GM21367 (cell line): Measurements from ENCODE around the gene ART4.

Source experiments
- ATAC-seq: cut with Tn5 transposase; IDR thresholded peaks from one replicate; pipeline ENCODE4 v1.9.1; 2021; ENCODE audit not compliant: unreplicated experiment

Gene ART4

GRCh38 chr12:14852880-14853279 lies 9.6 kb upstream of the ART4 start:
- ATAC-seq: no peak

- peak; percentile 63 for ATAC-seq
Measured at GRCh38 chr12:14850929-14851663, 7.8 kb upstream of the ART4 start.

GRCh38 chr12:14849661-14850060 lies 6.3 kb upstream of the ART4 start:
- no peak for ATAC-seq

DNA sequence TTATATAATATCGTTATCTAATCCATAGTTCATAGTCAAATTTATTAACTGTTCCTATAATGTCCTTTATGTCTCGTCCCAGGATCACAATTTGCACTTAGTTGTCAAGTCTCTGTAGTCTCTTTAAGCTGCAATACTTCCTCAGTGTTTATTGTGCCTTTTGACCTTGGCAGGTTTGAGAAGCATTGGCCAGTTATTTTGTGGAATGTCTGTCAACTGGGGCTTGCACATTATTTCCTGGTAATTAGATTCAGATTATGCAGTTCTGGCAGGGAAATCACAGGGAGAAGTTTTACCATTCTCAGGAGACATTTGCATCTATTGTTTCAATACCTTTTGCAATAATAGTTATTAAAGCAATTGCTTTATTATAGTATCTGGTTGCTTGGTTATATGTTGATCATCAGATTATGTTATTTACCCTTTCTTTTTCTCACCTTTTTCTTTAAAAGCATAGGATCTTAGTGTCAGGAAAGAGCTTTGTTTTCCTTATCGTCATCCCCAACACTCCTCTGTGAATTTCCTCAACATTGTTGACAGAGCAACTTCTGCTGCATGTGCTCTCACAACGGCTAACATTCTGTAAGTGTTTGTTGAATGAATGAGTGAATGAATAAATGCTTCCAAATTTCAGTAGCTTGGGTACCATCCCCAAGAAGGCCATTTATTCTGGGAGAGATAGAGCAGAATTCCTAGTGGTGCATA lies 3.7 kb upstream of the ART4 start:
- ATAC-seq: no peak

DNA sequence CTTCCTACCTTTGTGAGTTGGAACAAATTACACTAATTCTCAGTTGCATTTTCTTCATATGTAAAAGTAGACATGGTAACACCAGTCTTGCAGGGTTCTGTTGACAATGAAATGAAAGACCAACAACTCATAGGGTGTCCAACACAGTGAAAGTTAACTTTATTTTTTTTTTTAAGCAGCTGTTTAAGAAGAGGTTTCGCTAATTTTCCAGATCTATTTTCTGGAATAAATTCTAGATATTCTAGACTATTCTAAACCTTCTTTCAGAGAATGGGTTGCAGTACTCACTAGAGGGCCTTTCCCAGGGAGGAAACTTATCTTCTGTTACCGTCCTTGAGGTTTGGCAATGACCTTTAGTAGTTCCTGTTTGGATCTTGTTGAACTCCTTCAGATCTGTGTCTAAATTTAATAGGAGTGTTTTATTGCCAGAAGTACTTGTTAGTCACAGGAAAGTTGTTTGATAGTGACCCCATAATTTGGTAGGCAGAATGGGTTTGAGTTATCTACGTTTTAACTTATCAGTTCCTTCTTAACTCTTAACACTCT lies 2.8 kb upstream of the ART4 start:
- no peak for ATAC-seq

GRCh38 chr12:14845350-14845750 lies 2.0 kb upstream of the ART4 start:
- ATAC-seq: no peak

GRCh38 chr12:14844401-14844800 lies 1.1 kb upstream of the ART4 start:
- no peak for ATAC-seq

DNA sequence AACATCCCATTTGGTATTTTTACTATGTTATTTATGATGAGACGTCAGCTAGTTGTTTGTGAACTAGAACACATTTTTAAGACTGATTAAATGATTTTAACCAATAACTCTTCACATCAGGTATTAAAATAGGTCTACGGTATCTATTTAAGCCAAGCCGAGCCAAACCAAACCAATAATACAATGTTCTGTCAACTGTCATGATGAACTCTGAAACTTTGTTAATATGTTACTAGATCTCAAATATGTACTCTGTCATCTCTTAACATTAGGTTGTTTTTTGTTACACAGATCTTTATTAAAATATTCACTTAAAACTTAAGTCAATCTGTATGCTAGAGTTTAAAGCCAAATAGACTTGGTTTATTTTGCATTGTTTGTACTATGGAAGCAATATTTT lies 1.0 kb downstream of the ART4 start:
- no peak for ATAC-seq

DNA sequence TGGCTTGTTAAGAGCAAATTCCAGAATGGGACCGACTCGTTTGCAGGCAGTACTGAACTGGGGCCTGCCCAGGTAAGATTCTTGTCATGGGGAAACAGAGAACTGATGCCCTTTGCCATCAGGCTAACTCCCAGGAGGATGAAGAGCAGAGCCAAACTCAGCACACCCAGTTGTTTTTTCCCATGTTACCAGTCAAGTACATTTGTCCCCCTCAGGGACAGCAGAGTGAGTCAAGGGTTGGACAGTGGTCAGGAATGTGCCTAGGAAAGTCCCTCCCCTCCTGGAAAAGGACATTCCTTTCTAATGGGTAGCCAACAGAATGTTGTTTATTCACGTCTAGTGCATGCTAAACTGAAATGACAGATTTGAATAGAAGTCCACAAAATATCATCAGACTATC lies 1.6 kb downstream of the ART4 start:
- no peak for ATAC-seq

GRCh38 chr12:14840616-14841015 lies 2.7 kb downstream of the ART4 start:
- ATAC-seq: no peak

DNA sequence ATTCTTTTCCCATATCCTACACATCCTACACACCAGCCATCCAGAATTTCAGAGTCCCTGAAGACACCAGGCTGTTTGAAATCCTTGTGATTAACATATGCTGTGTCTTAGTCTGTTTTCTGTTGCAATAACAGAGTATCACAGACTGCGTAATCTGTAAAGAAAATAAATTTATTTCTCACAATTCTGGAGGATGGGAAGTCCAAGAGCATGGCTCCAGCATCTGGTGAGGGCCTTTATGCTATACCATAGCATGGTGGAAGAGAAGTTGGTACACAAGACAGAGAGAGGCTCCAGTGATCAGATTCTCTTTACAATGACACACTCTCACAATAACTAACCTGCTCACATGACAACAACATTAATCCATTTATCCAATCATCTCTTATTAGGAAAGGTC lies 4.1 kb downstream of the ART4 start:
- no peak for ATAC-seq

GRCh38 chr12:14836336-14837210 lies 6.8 kb downstream of the ART4 start:
- no peak for ATAC-seq

DNA sequence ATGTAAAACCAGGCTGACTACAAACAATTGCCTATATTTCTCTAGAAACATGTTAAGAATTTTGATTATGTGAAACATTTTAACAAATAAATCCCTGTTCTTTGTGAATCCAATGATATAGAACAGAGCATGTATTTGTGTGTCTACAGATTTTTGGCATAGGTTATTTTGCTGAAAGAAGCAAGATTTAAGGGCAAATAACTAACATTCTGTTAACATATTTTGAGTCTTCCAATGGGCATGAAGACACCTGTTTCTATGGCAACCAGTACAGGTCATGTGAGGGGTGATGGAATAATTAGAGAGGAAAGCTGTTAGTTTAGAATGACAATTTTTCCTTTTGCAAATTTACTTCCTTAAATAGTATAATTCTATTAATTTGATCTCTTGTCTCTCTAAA lies 8.8 kb downstream of the ART4 start:
- ATAC-seq: no peak

GRCh38 chr12:14833952-14834351 lies 9.4 kb downstream of the ART4 start:
- no peak for ATAC-seq

- ATAC-seq: no peak
Measured at GRCh38 chr12:14833336-14833735, 10.0 kb downstream of the ART4 start.

DNA sequence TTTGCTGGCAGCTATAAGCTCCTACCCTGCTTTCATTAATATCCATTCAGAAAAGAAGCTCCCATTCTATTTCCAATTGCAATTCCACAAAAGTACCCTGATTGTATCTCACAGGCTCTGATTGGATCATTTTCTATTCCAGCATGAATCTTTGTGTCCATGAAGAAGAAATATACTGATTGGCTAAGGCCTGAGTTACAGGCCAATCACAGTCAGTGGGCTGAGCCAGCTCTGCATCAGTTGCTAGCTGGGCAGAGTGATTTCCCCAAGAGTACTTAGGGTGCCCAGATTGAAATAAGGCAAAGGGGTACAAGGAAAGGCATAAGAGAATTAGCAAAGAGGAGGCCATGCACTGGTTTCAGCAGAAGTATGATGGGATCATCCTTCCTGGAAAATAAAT lies 14.4 kb downstream of the ART4 start:
- peak; percentile 77 for ATAC-seq

DNA sequence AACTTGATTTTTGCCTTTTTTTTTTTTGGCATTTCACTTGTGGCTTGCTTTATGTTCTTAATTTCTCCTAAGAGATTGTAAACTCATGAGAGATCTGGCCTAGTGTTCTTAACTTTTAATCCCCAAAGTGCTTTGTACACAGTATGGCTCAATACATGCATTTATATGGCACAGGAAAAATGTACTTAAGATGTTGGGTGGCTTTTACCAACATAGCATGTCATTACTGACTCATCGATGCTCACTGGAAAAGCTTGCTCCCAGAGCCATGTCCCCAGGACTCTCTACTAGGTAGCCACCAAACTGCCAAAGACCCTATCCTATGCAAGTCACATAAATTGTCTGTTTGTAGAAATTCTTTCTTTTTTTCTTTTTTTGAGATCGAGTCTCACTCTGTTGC lies 16.3 kb downstream of the ART4 start:
- no peak for ATAC-seq

- ATAC-seq: no peak
Measured at GRCh38 chr12:14826491-14826890, 16.8 kb downstream of the ART4 start.

DNA sequence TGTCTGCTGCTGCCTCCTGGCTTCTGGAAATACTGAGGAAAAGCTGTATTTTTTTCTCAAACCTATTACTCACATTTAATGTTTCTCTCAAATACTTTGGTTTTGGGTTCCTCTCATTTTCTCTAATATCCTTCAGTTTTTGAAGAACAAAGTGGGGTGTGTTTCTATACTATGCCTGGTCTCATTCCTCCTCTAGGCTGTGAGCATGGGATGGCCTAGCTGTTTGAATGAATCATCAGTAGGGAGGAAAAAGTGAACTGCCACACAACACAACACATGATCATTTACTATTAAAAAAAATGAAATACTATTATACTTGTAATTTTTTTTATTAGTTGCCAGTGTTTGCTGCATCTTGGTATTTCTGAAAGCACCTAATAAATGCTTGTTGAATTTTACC lies 18.1 kb downstream of the ART4 start:
- no peak for ATAC-seq

DNA sequence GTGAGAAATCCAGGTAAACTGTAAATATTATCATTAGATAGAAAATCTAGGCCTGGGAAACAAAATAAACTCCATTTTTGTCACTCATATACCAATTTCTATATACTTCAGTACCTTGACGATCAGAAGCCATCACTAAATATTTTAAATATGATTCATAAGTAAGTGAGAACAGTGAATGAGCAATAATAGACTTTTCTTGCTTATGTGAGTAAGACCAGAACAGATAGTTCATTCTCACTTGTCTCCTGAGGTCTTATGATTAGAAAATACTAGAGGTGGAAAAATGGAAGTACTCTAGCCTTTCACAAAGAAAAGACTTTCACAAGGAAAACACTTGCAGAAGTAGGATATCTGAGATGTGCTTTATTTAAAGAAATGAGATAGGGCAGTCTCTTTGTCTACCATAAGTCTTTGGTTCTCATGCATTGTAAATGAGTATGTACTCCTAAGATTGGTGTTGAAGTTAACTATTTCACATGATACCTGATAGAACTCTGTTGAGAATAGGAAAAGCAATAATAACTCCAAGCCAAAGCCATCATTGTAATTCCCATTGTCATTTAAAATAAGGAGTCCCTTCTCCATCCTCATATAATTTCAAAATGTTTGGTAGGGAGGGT lies 19.2 kb downstream of the ART4 start:
- no peak for ATAC-seq

GRCh38 chr12:14814014-14814413 lies 29.3 kb downstream of the ART4 start, which contains the start of gene SMCO3:
SMCO3 (minus strand) TSS chr12:14814182; CDS start chr12:14806680, 7,502 bp downstream.
- no peak for ATAC-seq
